Measurements from ENCODE around the gene NSF.
"Not testable (repeated sequence)": the region's sequence is repeated elsewhere in the genome, so short reads cannot be mapped to it uniquely, and the experiment has no call there.

Gene NSF

DNA sequence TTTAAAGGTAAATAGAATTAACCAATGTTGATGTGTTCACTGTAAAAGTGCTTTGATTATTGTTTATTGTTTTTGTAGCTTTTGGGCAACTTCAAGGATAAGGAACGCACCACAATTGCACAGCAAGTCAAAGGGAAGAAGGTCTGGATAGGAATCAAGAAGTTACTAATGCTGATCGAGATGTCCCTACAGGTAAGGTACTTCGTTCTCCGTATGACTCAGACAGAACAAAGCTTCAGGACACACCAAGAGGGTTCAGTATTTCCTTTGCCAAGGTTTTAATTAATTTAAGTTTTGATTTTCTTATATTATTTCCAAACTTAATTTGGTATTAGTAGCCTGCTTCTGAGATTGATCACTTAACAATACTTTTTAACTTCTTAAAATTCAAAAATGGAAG is 161.0 kb downstream of the NSF start:
- DNase-seq (ENCODE audit: low spot score): no peak
- FAIRE-seq: no peak

DNA sequence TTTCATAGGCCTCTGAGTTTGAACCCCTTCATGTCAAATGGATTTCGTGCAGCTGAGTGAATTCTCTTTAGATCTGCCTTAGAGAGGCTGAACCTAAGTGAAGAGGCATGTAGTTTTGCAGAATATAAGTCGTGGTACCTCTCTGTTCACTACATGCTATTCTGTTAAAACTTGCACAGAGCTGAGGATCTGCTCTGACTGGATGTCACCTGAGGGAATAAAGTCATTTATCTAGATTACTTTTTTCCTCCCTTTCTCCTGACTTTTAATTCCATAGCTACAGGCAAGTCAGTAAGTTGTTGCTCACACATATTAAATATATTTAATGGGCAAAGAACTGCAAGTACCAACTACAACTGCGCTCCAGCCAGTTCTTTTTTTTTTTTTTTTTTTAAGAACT is 163.3 kb downstream of the NSF start:
- DNase-seq (ENCODE audit: low spot score) (no peak), FAIRE-seq (no peak)

DNA sequence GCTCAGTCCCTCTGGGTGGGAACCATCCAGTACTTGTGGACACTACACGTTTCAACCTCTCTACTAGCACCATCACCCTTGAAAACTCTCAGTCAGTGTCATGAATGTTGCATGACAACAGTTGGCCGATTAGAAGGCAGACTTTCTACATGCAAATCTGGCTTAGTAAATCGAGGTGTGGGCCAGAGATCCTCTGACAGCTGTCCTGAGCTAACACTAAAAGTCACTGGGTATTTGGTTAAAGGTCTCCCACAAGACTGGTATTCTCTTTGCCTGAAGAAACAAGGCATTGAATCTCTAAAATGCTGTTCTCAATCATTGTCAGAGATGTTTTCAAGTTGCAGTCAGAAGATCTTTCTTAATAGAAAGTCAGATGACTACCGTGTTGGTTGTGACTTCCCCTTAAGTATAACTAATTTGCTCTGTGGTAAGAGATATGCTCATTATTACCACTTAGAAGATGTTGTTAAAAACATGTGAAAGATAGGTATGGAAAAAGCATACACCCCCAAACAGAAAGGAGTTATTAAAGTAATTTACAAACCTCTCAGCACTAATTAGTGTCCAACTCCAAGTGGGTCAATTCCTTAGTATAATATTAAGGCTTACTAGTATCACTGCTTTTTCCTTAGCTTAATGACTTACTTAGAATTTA is 165.7 kb downstream of the NSF start:
- FAIRE-seq: no peak

DNA sequence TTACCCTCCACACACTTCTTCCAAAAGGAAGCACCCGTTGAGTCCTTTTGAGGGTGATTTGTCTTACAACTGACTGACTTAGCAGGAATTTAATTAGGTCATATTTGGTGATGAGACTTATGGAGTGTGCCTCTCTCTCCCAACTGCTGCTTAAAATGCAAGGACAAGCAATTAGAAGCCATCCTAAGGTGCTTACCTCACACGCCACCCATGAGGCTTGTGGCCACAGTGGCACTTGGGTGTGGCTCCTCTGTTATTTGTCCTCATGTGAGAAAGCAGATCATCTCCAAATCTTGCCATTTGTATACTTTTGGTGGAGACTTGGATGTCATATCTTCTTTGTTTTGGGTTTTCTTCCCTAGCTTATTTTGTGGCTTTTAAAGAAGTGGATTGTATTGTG is 166.4 kb downstream of the NSF start:
- no peak for FAIRE-seq
- DNase-seq (ENCODE audit: low spot score): no peak

More for the DNA sequence above, 165.7 kb downstream of the NSF start:
- DNase-seq (ENCODE audit: low spot score): no peak

DNA sequence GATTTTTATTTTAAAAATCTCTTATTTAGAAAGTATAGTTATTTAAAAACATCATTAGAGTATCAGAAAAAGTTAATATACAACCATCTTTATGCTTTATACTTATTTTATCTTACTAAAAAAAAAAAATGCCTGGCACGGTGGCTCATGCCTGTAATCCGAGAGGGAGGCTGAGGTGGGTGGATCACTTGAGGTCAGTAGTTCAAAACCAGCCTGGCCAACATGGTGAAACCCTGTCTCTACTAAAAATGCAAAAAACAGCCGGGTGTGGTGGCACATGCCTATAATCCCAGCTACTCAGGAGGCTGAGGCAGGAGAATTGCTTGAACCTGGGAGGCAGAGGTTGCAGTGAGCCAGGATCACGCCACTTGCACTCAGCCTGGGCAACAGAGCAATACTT is 167.1 kb downstream of the NSF start:
- not testable (repeated sequence) for DNase-seq (ENCODE audit: low spot score); FAIRE-seq

DNA sequence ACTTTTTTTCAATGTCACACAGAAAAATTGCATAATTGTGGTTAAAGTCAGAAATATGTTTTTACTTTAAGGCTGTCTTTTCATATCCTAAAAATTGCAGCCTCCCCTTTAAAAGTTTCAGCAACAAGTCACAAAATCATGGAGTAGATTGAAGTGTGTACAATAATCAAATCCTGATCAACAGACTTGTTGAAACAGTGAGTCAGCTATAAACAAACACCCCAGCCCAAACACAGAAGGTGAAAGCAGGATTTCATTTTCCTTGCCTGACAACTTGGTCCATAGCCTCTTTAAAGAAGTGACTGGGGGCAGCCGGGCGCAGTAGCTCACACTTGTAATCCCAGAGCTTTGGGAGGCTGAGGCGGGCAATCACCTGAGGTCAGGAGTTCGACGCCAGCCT is 168.1 kb downstream of the NSF start:
- DNase-seq (ENCODE audit: low spot score) (no peak), FAIRE-seq (no peak)

DNA sequence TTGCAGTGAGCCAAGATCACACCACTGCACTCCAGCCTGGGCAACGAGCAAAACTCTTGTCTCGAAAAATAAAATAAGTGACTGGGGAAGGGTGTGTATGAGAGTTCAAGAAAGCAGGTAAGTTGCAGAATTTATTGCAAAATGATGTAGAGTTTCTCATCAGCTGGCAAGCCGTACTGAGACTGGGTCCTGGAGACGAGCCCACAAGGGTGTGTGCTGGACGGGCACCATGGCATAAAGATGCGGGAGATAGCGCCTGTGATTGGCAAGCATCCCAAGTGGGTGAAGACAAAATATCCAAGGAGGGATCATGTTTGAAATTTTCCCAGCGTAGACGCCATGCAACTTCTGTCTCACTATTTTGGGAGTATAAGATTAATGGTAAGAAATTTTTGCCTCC is 168.7 kb downstream of the NSF start:
- DNase-seq (ENCODE audit: low spot score): no peak
- FAIRE-seq: no peak

DNA sequence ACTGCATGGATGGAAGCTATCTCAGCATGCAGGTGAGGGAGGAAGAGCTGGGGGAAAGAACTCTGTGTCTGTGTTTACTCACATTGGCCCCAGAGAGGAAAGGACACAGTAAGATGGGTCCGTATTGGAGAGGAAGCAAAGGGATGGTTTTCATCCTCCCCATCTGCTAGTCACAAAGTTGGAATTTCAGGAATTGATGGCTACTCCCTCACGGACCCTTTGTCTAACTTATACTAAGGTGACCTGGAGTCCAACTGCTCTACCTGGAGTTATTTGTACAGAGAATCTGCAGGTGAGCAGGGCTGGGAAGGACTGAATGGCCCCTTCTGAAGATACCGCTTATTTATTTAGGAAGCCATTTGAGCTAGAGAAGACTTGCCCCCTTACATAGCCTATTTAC is 172.9 kb downstream of the NSF start:
- DNase-seq (ENCODE audit: low spot score): no peak
- no peak for FAIRE-seq

DNA sequence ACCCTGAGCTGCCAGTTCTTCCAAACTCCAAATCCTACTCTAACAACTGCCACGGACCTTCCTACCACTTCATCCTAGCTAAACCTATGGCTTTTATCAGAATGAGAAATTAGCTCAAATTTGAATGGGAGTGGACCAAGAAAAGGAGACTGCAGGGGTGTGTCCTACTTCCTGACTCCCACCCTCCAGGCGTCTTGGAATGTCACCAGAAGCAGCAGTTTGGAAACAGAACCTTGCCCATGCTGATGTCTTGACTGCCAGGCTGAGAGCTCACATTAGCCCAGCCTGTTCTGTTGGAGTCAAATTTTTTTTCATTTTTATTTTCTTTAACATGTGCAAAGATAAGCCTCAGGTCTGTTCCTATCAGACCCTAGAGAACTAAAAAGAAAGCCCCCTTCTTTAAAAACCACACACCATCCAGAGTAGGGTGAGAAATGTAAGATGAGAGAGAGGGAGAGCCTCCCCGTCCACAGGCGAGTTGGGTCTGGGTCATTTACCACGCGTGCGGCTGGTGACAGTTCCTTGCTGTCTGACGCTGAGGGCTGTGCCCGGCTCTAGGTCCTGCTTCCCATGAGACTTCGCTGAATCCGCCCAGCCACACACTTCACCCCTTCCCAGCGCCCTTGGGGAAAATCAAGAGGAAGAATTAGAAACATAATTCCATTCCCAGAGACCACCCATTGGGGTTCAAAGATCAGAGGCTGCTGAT is 173.7 kb downstream of the NSF start:
- FAIRE-seq: no peak
- no peak for DNase-seq (ENCODE audit: low spot score)

DNA sequence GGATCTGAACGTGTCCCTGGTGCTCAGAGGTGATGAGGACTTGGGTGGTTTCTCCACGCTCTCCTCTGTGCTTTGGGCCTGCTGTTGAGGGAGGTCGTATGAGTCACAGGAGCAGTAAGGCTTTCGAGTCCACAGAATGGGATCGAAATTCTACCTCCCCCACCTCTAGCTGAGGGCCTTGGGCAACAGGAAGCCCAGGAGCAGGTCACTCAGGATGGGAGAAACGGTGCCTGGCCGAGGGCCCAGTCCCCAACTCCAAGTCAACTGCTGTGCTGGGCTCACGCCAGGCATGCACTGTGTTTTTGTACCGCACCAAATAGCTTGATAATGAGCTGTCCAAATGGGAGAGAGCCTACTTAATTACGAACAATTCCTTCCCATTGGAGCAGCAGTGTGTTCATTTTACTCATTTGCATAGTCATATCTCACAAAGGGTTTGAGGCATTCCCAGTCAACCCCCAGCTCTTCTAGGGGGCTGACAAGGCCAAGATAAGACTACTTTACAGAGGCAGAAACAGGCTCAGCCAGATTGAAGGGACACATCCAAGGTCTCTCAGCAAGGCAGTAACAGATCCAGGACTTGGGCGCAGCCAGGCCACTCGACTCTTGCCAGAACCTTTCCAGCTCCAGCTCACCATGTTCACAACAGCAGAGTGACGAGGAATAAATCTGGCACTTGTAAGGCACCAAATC is 174.4 kb downstream of the NSF start:
- DNase-seq (ENCODE audit: low spot score) (peak; percentile 72), FAIRE-seq (peak; percentile 20)

DNA sequence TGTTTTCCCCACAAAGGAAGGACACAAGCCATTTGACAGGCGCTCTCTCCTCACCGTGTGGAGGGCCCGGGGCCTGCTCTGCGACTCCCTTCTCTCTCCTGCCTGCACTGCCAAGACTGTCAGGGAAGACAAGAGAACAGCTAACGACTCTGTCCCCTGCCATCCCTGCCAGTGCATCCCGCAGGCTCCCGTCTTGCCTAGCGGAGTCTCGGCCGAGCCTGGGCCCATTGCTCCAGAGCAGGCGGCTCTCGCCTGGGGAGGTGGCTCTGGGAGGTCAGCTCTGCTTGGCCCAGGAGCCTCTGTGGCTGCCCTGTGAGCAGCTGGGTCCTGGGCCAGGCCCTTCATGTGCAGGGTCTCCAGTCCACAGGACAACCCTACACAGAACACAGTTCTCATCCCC is 175.0 kb downstream of the NSF start:
- DNase-seq (ENCODE audit: low spot score) (no peak), FAIRE-seq (no peak)

DNA sequence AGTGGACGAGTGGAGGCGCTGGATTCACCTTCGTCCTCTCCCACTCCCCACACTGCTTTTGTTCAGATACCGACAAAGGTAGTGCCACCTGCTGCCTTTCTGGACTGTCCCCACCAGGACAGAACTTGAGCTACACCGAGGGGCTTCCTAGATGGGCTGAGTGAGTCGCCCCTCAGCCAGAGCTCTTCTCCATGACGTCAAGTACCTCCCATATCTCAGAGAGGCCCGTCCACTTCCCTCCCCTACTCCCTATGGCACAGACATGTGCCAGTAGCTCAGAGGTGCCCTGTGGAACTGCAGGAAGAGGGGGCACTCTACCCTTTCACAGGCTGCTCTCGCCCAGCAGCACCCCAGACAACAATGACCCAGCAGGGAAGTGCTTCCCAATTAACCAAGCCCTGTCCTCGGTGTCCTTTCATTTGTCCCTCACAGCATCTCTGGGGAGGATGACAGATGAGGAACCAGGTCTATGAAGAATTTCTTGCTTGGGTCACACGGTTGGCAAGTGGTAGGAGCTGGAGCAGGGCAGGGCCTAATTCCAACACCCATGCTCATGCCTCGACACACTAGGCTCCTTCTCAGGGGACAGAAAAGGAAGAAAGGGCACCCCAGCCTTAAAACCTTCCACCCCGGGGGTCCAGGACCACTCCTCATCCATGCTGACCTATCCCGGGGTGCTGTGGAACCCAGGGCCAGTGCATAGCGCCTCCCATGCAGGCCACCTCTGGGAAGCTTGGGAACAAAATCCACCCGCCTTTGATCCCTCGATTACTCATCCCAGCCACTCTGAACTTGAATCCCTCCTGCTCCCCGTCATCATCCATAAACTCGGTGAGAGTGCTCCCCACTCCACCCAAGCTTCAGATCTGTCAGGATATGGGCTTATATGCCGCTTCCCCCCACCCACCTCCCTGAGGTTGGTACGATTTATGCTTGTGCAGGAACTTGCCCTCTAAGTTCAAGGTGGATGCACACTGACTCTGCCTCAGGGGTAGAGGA is 176.3 kb downstream of the NSF start:
- FAIRE-seq: no peak

DNA sequence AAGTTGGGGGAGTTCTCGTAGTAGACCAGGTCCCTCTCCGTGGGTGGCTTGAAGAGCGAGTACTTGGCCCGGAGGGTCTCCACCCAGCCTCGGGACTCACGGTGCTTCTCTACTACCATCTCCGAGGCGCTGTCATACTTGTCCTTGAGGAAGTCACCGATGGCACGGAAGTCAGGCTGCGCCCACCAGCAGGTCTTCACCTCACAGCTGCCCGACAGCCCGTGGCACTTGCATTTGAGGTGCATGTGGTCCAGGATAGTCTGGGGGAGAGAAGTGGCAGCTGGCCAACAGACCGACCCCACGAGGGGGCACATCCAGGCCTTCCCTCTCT is 178.0 kb downstream of the NSF start:
- DNase-seq (ENCODE audit: low spot score) (no peak), FAIRE-seq (no peak)

More for the DNA sequence above, 176.3 kb downstream of the NSF start:
- peak; percentile 4 for DNase-seq (ENCODE audit: low spot score)

DNA sequence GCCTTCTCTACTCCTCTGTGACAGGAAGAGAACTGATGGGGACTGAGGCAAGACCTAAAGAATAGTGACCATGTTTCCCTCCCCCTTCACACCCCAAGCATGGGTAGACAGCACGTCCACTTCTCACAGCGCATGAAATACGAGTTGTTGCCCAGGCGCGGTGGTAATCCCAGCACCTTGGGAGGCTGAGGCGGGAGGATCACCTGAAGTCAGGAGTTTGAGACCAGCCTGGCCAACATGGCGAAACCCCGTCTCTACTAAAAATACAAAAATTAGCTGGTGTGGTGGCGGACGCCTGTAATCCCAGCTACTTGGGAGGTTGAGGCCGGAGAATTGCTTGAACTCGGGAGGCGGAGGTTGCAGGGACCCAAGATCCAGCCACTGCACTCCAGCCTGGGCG is 178.4 kb downstream of the NSF start:
- FAIRE-seq; DNase-seq (ENCODE audit: low spot score): not testable (repeated sequence)

DNA sequence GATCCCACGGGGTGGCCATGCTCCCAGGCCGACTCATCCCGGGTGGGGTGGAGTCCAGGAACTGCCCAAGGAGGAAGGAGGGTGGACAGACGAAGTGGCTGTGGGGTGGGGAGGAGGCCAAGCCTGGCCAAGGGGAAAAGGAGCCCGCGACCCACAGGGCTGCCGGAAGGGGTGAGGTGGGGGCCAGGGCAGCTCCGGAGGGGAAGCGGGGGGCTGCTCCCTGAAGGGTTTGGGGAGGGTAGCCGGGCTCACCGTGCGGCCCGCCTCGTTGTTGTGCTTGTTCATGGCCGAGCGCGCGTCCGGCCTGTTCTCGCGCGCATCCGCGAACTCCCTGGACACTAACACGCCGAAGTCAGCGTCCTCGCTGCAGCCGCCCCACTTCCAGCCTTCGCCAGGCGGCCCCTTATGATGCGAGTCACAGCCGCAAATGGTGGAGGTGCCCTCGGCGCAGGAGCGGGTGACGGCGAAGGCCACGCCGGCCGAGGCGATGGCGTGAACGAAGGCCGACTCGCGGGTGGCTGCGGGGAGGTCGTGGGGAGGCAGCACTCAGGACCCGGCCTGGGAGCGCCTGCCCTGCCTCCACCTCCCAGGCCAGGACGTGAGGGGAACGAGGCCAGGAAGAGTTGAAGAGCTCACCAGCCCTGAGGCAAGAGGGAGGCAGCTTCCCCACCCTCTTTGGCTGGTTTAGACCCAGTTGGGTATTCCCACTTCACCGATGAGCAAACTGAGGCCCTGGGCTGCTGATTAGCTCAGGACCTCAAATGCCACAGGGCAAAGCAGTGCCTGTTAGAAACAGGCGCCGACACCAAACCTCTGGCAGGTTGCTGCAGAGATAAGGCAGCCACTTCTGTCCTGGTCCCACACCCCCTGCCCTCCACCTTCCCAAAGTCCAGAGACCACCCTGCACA is 179.3 kb downstream of the NSF start:
- FAIRE-seq (peak; percentile 66), DNase-seq (ENCODE audit: low spot score) (peak; percentile 7)

DNA sequence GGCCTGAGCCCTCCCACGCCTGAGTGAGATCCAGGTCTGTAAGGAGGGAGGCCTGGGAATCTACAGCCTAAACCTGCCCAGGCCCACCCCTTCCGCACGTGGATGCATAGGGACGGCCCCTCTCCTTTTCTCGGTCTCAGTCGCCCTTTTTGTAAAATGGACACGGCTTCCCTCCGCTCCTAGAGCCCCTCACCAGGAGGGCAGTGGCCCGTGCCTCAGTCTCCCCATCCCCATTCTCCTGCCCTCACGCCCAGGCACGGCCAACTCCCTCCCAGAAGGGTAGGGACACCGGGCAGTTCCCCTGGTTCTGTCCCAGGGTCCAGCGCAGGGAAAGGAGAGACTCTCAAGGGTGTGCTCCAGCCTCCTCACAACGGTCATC is 180.0 kb downstream of the NSF start:
- no peak for FAIRE-seq
- DNase-seq (ENCODE audit: low spot score): no peak

DNA sequence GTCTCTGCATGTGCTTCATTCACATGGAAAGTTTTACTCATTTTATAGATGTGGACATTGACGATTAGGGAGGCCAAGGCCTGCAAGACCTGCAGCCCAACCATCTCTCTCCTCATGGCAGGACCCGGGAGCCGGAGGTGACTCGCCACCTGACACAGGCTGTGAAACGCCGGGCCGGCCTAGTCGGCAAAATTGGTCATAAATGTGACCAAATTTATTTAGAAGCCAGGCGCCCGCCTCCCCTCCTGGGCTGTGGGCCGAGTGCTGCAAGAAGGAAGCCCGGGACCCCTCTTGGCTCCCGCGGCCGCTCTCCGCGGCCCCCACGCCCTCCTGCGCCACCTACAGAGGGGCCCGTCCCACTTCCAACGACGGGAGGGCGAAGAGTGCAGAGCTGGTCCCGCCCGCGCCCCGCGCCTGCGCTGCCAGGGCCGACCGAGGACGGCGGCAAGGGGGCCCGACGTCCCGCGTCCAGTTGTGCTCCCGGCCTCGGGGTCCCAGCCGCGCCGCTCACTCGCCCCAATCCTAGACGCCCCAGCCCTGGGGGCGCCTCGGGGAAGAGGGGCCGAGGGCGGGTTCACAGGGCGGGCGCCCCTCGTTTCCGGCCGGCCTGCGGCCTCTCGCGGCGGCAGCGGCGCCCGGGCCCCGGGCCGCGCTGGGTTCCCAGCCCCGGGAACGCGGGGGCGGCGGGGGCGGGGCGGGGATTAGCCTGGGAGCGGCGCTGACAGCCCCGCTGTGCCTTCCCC is 180.5 kb downstream of the NSF start:
- FAIRE-seq: no peak
- DNase-seq (ENCODE audit: low spot score): peak; percentile 81

DNA sequence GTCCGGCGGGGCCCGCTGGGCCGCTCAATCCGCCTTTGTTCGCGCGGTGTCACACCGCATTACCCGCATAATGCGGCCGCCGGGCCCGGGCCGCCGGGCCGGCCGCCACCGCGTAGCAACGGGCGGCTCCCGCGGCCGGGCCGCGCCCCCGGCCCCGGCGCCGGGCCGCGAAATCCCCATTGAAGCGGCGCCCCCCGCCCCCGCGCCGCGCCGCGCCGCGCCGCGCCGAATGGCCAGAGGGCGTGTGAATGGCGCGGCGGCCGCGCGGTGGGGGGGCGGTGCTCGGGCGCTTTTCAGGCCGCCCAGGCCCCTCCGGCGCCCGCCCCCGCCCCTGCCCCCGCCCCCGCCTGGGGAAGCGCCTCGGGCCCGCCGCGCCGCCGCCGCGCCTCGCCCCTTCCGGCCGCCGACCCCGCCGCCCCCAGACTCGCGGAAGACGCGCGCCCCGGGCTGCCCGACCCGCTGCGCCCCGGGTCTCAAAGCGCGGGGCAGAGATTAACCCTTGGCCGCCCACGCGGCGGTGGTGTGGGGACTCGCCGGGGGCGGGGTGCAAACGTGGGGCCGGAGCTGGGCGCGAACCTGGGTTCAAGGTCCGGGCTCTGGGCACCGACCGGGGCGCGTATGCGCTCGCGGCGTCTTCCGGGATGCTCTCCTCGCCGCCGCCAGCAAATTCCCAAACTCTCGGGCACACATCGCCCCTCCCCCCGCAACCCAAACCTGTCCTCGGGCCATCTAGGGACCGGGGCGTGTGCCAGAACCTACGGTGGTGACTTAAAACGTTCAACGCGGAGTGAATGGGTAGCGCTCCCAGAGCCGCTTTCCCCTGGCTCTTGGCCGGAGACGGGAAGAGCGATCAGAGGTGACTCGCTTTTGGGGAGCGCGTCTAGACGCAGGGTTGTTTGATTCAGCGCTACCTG is 181.3 kb downstream of the NSF start:
- FAIRE-seq (no peak), DNase-seq (ENCODE audit: low spot score) (peak; percentile 87)
